ENCODE results near the gene AEBP2.

GRCh38 chr12:19533567-19533966, 94.3 kb downstream of the AEBP2 start:
- TF ChIP-seq EZH2 (IDR thresholded peaks at IDR 0.05; ENCODE audit: low read length) (no peak), CTCF (optimal IDR thresholded peaks at IDR 0.05 in 1 of 3, IDR thresholded peaks at IDR 0.05 in 1 of 3, conservative IDR thresholded peaks at IDR 0.05 in 1 of 3; ENCODE audit: extremely low read depth in 1 of 3, insufficient read depth in 2 of 3, low read length in 3 of 3) (no peak)
